ENCODE results near the gene PDSS2. TPM values are rescaled to one million over a fixed set of nuclear protein-coding genes. Genes with fewer than 3 reads are reported as not detected.

Gene PDSS2
- total RNA-seq, 1 donor from 2014 or later, result 13.4 TPM

GRCh38 chr6:107423474-107423990 lies 35.8 kb downstream of the PDSS2 start:
- no peaks in the 10 kb centered on the region for H3K27me3 ChIP-seq (ENCODE audit: control insufficient read depth, insufficient read depth, low read length)
- no peak overlapping the region for H3K4me3 ChIP-seq (ENCODE audit: low read depth, low read length)
- DNase-seq (ENCODE audit: low read depth), result no peak
- no peaks in the 10 kb centered on the region for H3K36me3 ChIP-seq (ENCODE audit: control insufficient read depth, insufficient read depth, low read length)
- TF ChIP-seq CTCF (IDR thresholded peaks at IDR 0.05; ENCODE audit: insufficient read depth, low read length, poor library complexity, severe bottlenecking), result no peak

- Histone ChIP-seq H3K27me3 (ENCODE audit: control insufficient read depth, insufficient read depth, low read length) (no peaks in the 10 kb centered on the region), H3K4me3 (ENCODE audit: low read depth, low read length) (no peak overlapping the region)
Measured at GRCh38 chr6:107421696-107422256, 37.6 kb downstream of the PDSS2 start.

GRCh38 chr6:107419733-107420132 lies 39.6 kb downstream of the PDSS2 start:
- no peak overlapping the region for H3K4me3 ChIP-seq (ENCODE audit: low read depth, low read length)
- no peak for TF ChIP-seq CTCF (IDR thresholded peaks at IDR 0.05; ENCODE audit: insufficient read depth, low read length, poor library complexity, severe bottlenecking)
- DNase-seq (ENCODE audit: low read depth), result no peak
- no peaks in the 10 kb centered on the region for H3K36me3 ChIP-seq (ENCODE audit: control insufficient read depth, insufficient read depth, low read length)
- H3K27me3 ChIP-seq (ENCODE audit: control insufficient read depth, insufficient read depth, low read length), result no peaks in the 10 kb centered on the region

More at GRCh38 chr6:107421696-107422256, 37.6 kb downstream of the PDSS2 start:
- no peaks in the 10 kb centered on the region for H3K36me3 ChIP-seq (ENCODE audit: control insufficient read depth, insufficient read depth, low read length)
- no peak for DNase-seq (ENCODE audit: low read depth)
- no peak for TF ChIP-seq CTCF (IDR thresholded peaks at IDR 0.05; ENCODE audit: insufficient read depth, low read length, poor library complexity, severe bottlenecking)

- peak; percentile 28 for TF ChIP-seq CTCF (IDR thresholded peaks at IDR 0.05; ENCODE audit: insufficient read depth, low read length, poor library complexity, severe bottlenecking)
- no peak for DNase-seq (ENCODE audit: low read depth)
- H3K4me3 ChIP-seq (ENCODE audit: low read depth, low read length), result no peak overlapping the region
- no peaks in the 10 kb centered on the region for H3K36me3 ChIP-seq (ENCODE audit: control insufficient read depth, insufficient read depth, low read length)
- H3K27me3 ChIP-seq (ENCODE audit: control insufficient read depth, insufficient read depth, low read length), result no peaks in the 10 kb centered on the region
Measured at GRCh38 chr6:107418118-107418517, 41.2 kb downstream of the PDSS2 start.

GRCh38 chr6:107416145-107416544 lies 43.2 kb downstream of the PDSS2 start:
- H3K4me3 ChIP-seq (ENCODE audit: low read depth, low read length), result no peak overlapping the region
- no peaks in the 10 kb centered on the region for H3K36me3 ChIP-seq (ENCODE audit: control insufficient read depth, insufficient read depth, low read length)
- no peak for DNase-seq (ENCODE audit: low read depth)
- no peaks in the 10 kb centered on the region for H3K27me3 ChIP-seq (ENCODE audit: control insufficient read depth, insufficient read depth, low read length)
- TF ChIP-seq CTCF (IDR thresholded peaks at IDR 0.05; ENCODE audit: insufficient read depth, low read length, poor library complexity, severe bottlenecking), result no peak
